Central memory CD8-positive, alpha-beta T cell (primary cell): Measurements from ENCODE around the gene SHC1.
A peak's percentile ranks its signal among the peaks of the same experiment; 100 is the strongest.
"Not testable (repeated sequence)": the region's sequence is repeated elsewhere in the genome, so short reads cannot be mapped to it uniquely, and the experiment has no call there.

ENCODE experiments used
- ATAC-seq: fragments of 150-1000 bp; cut with Tn5 transposase; replicated peaks from 2 replicates; pipeline ENCODE4 v1.10.0; 2022; ENCODE audit warnings: mild to moderate bottlenecking, moderate FRiP score, moderate number of reproducible peaks; ENCODE audit not compliant: poor library complexity, severe bottlenecking; ENCODE audit errors: extremely low read depth
- DNase-seq, 2 donors: peaks; one replicate each; pipeline ENCODE4 v3.0.0; 2021; ENCODE audit warnings: low spot score in 2 of 2
- H3K27ac Mint-ChIP-seq: one replicate; pipeline ENCODE4 v1.8.0; 2022; ENCODE audit warnings: low read depth, mild to moderate bottlenecking, moderate library complexity, mixed read lengths
- H3K27me3 Mint-ChIP-seq: one replicate; pipeline ENCODE4 v1.8.0; 2022; ENCODE audit warnings: mixed read lengths
- H3K36me3 Mint-ChIP-seq: one replicate; pipeline ENCODE4 v1.8.0; 2022; ENCODE audit warnings: mild to moderate bottlenecking, moderate library complexity, mixed read lengths; ENCODE audit not compliant: insufficient read depth
- H3K4me1 Mint-ChIP-seq: one replicate; pipeline ENCODE4 v1.8.0; 2022; ENCODE audit warnings: mixed read lengths
- H3K4me3 Mint-ChIP-seq: one replicate; pipeline ENCODE4 v1.8.0; 2022; ENCODE audit warnings: mild to moderate bottlenecking, moderate library complexity, mixed read lengths
- H3K9me3 Mint-ChIP-seq: one replicate; pipeline ENCODE4 v1.8.0; 2022; ENCODE audit warnings: mixed read lengths

Gene SHC1

DNA sequence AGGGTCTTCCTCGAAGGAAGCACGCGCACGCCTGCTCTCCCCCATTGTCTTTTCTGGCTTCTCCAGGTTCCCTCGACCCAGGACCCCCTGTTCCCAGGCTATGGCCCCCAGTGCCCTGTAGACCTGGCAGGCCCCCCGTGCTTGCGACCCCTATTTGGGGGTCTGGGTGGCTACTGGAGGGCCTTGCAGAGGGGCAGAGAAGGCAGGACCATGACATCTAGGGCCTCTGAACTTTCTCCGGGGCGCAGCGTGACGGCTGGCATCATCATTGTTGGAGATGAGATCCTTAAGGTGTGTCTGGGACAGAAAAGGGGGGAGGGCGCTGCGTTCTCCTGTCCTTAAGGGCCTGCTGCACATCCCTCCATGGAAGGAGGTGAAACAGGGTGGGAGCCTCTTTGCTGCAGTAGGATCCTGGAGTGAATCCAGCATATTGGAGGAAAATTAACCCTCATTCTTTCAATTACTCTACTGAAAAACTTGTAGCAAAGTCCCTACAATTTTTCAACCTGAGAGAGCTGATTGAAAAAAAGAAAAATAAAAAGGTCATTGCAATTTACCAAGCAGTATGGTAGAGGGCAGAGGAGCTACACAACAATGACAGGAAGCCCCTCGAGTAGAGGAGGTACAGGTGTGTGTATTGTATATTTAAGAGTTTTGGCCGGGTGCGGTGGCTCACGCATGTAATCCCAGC is 13.4 kb upstream of the SHC1 start:
- H3K9me3 Mint-ChIP-seq = no peaks in the 10 kb centered on the region
- ATAC-seq (no peak), DNase-seq (no peak)
- H3K27me3 Mint-ChIP-seq = no peaks in the 10 kb centered on the region
- peaks cover 22% of the 10 kb centered on the region for H3K36me3 Mint-ChIP-seq
- H3K4me3 Mint-ChIP-seq = no peak overlapping the region
- no peak overlapping the region for H3K27ac Mint-ChIP-seq
- H3K4me1 Mint-ChIP-seq = peaks cover 2% of the 10 kb centered on the region

DNA sequence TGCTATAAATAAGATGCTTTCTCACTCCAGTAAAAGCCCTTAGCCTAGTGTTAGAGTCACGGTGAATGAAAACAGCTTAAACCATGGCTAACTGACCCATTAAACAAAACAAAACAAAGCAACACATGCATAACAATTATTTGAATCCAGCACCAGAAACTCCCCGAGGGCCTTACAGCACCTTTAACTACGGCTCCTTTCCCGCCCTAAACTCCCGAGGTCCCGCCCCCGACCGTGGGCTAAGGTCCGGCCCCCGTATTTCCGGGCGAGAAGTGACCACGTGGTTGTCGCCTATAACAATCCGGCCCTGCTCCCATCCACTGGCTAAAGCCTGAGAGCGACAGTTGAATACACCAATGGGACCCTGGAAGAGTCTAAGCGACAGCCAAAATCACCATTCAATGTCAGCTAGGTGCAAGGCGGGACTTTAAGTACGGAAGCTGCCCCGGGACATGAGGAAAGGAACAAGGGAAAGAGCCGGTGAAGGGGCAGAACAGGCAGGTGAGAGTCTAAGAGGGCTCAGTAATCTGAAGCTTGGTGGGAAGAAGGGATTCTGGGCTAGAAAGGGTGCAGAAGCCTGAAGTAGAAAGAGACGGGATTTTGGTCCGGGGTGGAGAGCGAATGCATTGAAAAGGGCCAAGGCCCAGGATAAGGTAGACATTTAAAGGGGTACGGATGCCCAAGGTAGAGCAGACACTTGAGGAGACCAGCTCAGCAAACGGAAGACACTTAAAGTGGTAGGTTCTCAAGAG is 12.5 kb upstream of the SHC1 start, which contains the start of gene FLAD1:
Gene FLAD1, plus strand, starts transcription at position 448 of the 752 bp plus-strand sequence. CDS start 351 bp downstream, outside the sequence.
- ATAC-seq (peak; percentile 100), DNase-seq (peak; percentile 80 to 94)
- Mint-ChIP-seq H3K9me3 (no peaks in the 10 kb centered on the region), H3K4me1 (no peaks in the 10 kb centered on the region), H3K36me3 (peaks cover 16% of the 10 kb centered on the region), H3K27ac (no peak within 1 kb of the TSS), H3K27me3 (no peaks in the 10 kb centered on the region), H3K4me3 (no peak within 1 kb of the TSS)

GRCh38 chr1:154982341-154982740 is 11.8 kb upstream of the SHC1 start:
- ATAC-seq = no peak
- no peak for DNase-seq
- H3K4me3 Mint-ChIP-seq = no peak overlapping the region
- peaks cover 10% of the 10 kb centered on the region for H3K36me3 Mint-ChIP-seq
- H3K9me3 Mint-ChIP-seq = no peaks in the 10 kb centered on the region
- H3K27ac Mint-ChIP-seq = no peak overlapping the region
- no peaks in the 10 kb centered on the region for H3K4me1 Mint-ChIP-seq
- H3K27me3 Mint-ChIP-seq = no peaks in the 10 kb centered on the region

- Mint-ChIP-seq H3K4me1 (no peaks in the 10 kb centered on the region), H3K4me3 (no peak overlapping the region), H3K36me3 (no peaks in the 10 kb centered on the region), H3K27ac (no peak overlapping the region), H3K9me3 (no peaks in the 10 kb centered on the region), H3K27me3 (no peaks in the 10 kb centered on the region)
- DNase-seq (no peak), ATAC-seq (no peak)
Measured at GRCh38 chr1:154978360-154978759, 7.8 kb upstream of the SHC1 start.

- DNase-seq, H3K27me3 Mint-ChIP-seq, H3K9me3 Mint-ChIP-seq, H3K27ac Mint-ChIP-seq, H3K36me3 Mint-ChIP-seq, H3K4me1 Mint-ChIP-seq, ATAC-seq, H3K4me3 Mint-ChIP-seq: not testable (repeated sequence)
Measured at GRCh38 chr1:154977762-154978161, 7.2 kb upstream of the SHC1 start.

GRCh38 chr1:154975409-154976059 is 5.0 kb upstream of the SHC1 start:
- H3K27ac Mint-ChIP-seq = no peak overlapping the region
- no peak overlapping the region for H3K4me3 Mint-ChIP-seq
- H3K9me3 Mint-ChIP-seq = no peaks in the 10 kb centered on the region
- no peak for DNase-seq
- peaks cover 24% of the 10 kb centered on the region for H3K4me1 Mint-ChIP-seq
- no peaks in the 10 kb centered on the region for H3K27me3 Mint-ChIP-seq
- ATAC-seq = no peak
- H3K36me3 Mint-ChIP-seq = peaks cover 2% of the 10 kb centered on the region

GRCh38 chr1:154974808-154975408 is 4.4 kb upstream of the SHC1 start:
- ATAC-seq (peak; percentile 49), DNase-seq (peak in 1 of 2 donors; percentile 92)
- no peak overlapping the region for H3K4me3 Mint-ChIP-seq
- peaks cover 2% of the 10 kb centered on the region for H3K36me3 Mint-ChIP-seq
- no peaks in the 10 kb centered on the region for H3K9me3 Mint-ChIP-seq
- peaks cover 24% of the 10 kb centered on the region for H3K4me1 Mint-ChIP-seq
- no peaks in the 10 kb centered on the region for H3K27me3 Mint-ChIP-seq
- no peak overlapping the region for H3K27ac Mint-ChIP-seq

DNA sequence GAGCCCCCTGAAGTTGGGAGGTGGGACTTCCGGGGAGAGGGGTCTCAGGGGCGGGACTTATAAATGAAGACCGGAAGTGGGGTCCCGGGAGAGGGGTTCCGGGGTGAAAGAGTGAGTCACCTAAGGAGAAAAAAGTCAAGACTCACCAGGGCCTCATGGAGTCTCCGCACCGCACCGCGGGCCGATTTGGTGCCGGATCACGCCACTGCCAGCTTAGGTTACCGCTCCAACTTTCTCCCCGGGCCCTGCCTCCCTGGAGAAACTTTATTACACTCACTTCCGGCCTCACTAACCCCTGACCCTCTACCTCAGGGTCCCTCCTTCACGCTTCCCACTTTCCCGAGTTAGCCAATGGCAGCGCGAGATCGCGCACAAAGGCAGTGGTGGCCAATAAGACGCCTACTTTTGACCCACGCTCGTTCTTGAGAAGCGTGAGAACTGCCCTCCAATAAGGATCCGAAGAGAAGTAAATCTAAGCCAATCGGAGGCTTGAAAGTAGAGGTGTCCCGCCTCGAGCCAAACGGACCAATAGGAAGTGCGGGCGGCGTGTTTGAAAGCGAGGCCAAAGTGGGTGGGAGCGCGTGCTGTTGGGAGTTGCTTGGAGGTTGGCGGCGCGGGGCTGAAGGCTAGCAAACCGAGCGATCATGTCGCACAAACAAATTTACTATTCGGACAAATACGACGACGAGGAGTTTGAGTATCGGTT is 3.7 kb upstream of the SHC1 start, which contains the start of gene CKS1B:
Gene CKS1B, plus strand, starts transcription at position 580 of the 706 bp plus-strand sequence. Its CDS starts 65 bp downstream, at position 645.
- ATAC-seq (peak; percentile 88), DNase-seq (peak; percentile 97 to 99)
- H3K27ac Mint-ChIP-seq = no peak within 1 kb of the TSS
- H3K4me3 Mint-ChIP-seq = no peak within 1 kb of the TSS
- no peaks in the 10 kb centered on the region for H3K9me3 Mint-ChIP-seq
- H3K4me1 Mint-ChIP-seq = peaks cover 29% of the 10 kb centered on the region
- H3K27me3 Mint-ChIP-seq = no peaks in the 10 kb centered on the region
- H3K36me3 Mint-ChIP-seq = peaks cover 2% of the 10 kb centered on the region

- H3K27me3 Mint-ChIP-seq = no peaks in the 10 kb centered on the region
- no peak overlapping the region for H3K27ac Mint-ChIP-seq
Measured at GRCh38 chr1:154973344-154974101, 3.0 kb upstream of the SHC1 start.

DNA sequence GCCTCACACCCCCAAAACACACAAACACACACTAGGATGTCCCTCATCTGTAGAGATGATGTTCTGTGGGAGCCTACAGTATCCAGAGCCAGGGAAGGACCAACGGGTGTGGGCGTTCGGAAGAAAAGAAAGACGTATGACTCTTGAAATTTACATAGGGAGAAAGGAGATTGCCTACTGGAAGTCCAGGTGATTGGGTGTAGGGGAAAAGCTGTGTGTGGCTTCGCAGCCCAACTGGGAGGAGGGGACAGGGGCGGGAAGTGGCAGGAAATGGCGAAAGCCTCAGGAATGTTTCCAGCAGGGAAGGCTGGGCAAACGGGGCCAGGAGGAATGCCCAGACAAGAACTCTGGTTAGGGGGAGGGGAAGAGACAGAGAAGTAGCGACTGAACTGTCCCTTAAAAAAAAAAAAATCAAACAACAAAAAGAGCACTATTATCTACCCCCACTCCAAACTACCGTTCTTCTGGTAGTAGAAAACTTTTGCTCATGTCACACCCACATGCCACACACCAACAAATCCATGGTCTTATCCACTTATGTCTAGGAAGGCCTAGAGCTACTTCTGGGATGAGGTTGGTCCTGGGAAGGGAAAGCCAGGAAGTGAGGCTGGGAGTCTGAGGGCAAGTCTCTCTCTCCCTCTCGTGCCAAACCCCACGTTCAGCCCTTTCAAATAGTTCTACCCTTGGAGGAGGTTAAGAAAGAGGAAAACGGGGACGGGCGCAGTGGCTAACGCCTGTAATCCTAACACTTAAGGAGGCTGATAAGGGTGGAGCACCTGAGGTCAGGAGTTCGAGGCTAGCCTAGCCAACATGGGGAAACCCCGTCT is 2.2 kb upstream of the SHC1 start:
- H3K27ac Mint-ChIP-seq = no peak overlapping the region
- peaks cover 12% of the 10 kb centered on the region for H3K36me3 Mint-ChIP-seq
- no peaks in the 10 kb centered on the region for H3K27me3 Mint-ChIP-seq
- H3K4me3 Mint-ChIP-seq = no peak overlapping the region
- no peaks in the 10 kb centered on the region for H3K9me3 Mint-ChIP-seq
- peaks cover 42% of the 10 kb centered on the region for H3K4me1 Mint-ChIP-seq
- DNase-seq (no peak), ATAC-seq (no peak)

More at GRCh38 chr1:154973344-154974101, 3.0 kb upstream of the SHC1 start:
- peak; percentile 83 to 85 for DNase-seq
- peak; percentile 15 for ATAC-seq
- Mint-ChIP-seq H3K36me3 (peaks cover 7% of the 10 kb centered on the region), H3K9me3 (no peaks in the 10 kb centered on the region), H3K4me3 (no peak overlapping the region), H3K4me1 (peaks cover 36% of the 10 kb centered on the region)

- H3K4me3 Mint-ChIP-seq = no peak overlapping the region
- no peaks in the 10 kb centered on the region for H3K9me3 Mint-ChIP-seq
- H3K27me3 Mint-ChIP-seq = no peaks in the 10 kb centered on the region
- H3K27ac Mint-ChIP-seq = no peak overlapping the region
- ATAC-seq (no peak), DNase-seq (no peak)
- peaks cover 42% of the 10 kb centered on the region for H3K4me1 Mint-ChIP-seq
- peaks cover 14% of the 10 kb centered on the region for H3K36me3 Mint-ChIP-seq
Measured at GRCh38 chr1:154972213-154972516, 1.6 kb upstream of the SHC1 start.
